ENCODE data around the gene PPEF2. TPM values are rescaled to one million over a fixed set of nuclear protein-coding genes. Genes with fewer than 3 reads are reported as not detected.

The PPEF2 gene
- total RNA-seq, 2 experiments from 2014 or later, result 0.49 to 0.56 TPM

- CTCF ChIA-PET, result no interaction called here
- no peaks in the 10 kb centered on the region for H3K36me3 Mint-ChIP-seq (ENCODE audit: low read depth)
- peaks cover 5% of the 10 kb centered on the region for H3K27me3 Mint-ChIP-seq
- no peaks in the 10 kb centered on the region for H3K4me1 ChIP-seq (ENCODE audit: insufficient read depth, low read length)
- intact Hi-C loops (cut with DNase I, micrococcal nuclease), result no loop called here
- no peaks in the 10 kb centered on the region for H3K9me3 Mint-ChIP-seq
- no peaks in the 10 kb centered on the region for H3K4me1 Mint-ChIP-seq (ENCODE audit: low read depth)
- no peak overlapping the region for H3K27ac ChIP-seq (ENCODE audit: low read depth in 1 of 2, low read length in 2 of 2)
- H3K4me3 Mint-ChIP-seq, result no peak overlapping the region
- H3K4me3 ChIP-seq (ENCODE audit: low read length), result no peak overlapping the region
- H3K36me3 ChIP-seq (ENCODE audit: insufficient read depth, low read length), result no peaks in the 10 kb centered on the region
- DNase-seq (no peak), ATAC-seq (ENCODE audit: poor library complexity) (no peak)
- no peak for TF ChIP-seq CTCF (IDR thresholded peaks at IDR 0.05)
- H3K27me3 ChIP-seq (ENCODE audit: control insufficient read depth in 1 of 2, insufficient read depth in 2 of 2, low read length in 2 of 2), result no peaks in the 10 kb centered on the region
- POLR2A ChIA-PET, result no interaction called here
- H3K27ac Mint-ChIP-seq, result no peak overlapping the region
- H3K9me3 ChIP-seq (ENCODE audit: control insufficient read depth in 1 of 2, insufficient read depth in 1 of 2, low read length in 2 of 2), result no peaks in the 10 kb centered on the region
These were observed 26.0 kb downstream of the PPEF2 start for GRCh38 chr4:75876218-75876617.

DNA sequence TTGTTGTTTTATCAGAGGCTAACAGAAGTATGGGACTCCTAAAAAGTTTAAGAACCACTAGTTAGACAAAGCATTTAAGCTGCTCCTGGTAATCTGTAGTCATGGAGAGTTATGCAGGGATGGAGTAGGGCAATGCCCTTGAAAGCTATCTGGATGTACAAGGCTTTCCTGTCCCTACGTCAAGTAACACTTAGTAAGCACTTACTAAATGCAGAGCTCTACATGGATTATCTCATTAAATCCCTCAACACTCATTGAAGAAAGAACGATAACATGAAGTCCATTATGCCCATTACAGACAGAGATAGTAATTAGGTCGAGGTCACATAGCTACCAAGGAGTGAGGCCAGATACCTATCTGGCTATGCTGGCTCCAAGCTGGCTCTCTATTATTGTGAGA lies 33.2 kb downstream of the PPEF2 start:
- ATAC-seq (ENCODE audit: poor library complexity) (no peak), DNase-seq (no peak)
- POLR2A ChIA-PET, result no interaction called here
- Mint-ChIP-seq H3K27ac (no peak overlapping the region), H3K4me1 (ENCODE audit: low read depth) (no peaks in the 10 kb centered on the region), H3K4me3 (no peak overlapping the region), H3K9me3 (no peaks in the 10 kb centered on the region), H3K27me3 (peaks cover 4% of the 10 kb centered on the region), H3K36me3 (ENCODE audit: low read depth) (no peaks in the 10 kb centered on the region)
- no peaks in the 10 kb centered on the region for H3K36me3 ChIP-seq (ENCODE audit: insufficient read depth, low read length)
- H3K4me1 ChIP-seq (ENCODE audit: insufficient read depth, low read length), result no peaks in the 10 kb centered on the region
- intact Hi-C loops (cut with DNase I, micrococcal nuclease), result no loop called here
- no peak overlapping the region for H3K27ac ChIP-seq (ENCODE audit: low read depth in 1 of 2, low read length in 2 of 2)
- no peak overlapping the region for H3K4me3 ChIP-seq (ENCODE audit: low read length)
- H3K9me3 ChIP-seq (ENCODE audit: control insufficient read depth in 1 of 2, insufficient read depth in 1 of 2, low read length in 2 of 2), result no peaks in the 10 kb centered on the region
- no peak for TF ChIP-seq CTCF (IDR thresholded peaks at IDR 0.05)
- no peaks in the 10 kb centered on the region for H3K27me3 ChIP-seq (ENCODE audit: control insufficient read depth in 1 of 2, insufficient read depth in 2 of 2, low read length in 2 of 2)
- CTCF ChIA-PET, result no interaction called here

DNA sequence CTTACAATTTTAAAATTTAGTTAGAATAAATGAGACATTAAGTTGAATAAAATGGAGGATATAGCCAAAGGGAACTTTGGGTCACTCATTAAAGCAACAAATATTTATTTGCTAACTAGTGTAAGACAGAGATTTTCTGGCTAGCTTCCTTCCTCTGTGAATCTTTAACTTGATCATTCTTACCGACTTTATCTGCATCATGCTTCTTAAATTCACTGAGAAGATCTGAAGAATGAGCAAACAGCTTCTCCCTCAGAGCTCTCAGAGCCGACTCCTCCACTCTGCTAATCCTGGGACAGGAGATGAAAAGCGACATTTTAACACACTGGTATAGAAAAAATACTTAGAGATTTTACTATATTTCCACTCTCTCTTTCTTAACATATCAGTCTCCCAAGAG lies 35.1 kb downstream of the PPEF2 start:
- Mint-ChIP-seq H3K27me3 (peaks cover 4% of the 10 kb centered on the region), H3K36me3 (ENCODE audit: low read depth) (no peaks in the 10 kb centered on the region), H3K27ac (no peak overlapping the region), H3K9me3 (no peaks in the 10 kb centered on the region), H3K4me3 (no peak overlapping the region), H3K4me1 (ENCODE audit: low read depth) (no peaks in the 10 kb centered on the region)
- no peak overlapping the region for H3K4me3 ChIP-seq (ENCODE audit: low read length)
- ChIA-PET POLR2A (no interaction called here), CTCF (no interaction called here)
- no peaks in the 10 kb centered on the region for H3K4me1 ChIP-seq (ENCODE audit: insufficient read depth, low read length)
- no peaks in the 10 kb centered on the region for H3K9me3 ChIP-seq (ENCODE audit: control insufficient read depth in 1 of 2, insufficient read depth in 1 of 2, low read length in 2 of 2)
- TF ChIP-seq CTCF (IDR thresholded peaks at IDR 0.05), result no peak
- DNase-seq (no peak), ATAC-seq (ENCODE audit: poor library complexity) (no peak)
- H3K36me3 ChIP-seq (ENCODE audit: insufficient read depth, low read length), result no peaks in the 10 kb centered on the region
- no peaks in the 10 kb centered on the region for H3K27me3 ChIP-seq (ENCODE audit: control insufficient read depth in 1 of 2, insufficient read depth in 2 of 2, low read length in 2 of 2)
- H3K27ac ChIP-seq (ENCODE audit: low read depth in 1 of 2, low read length in 2 of 2), result no peak overlapping the region
- intact Hi-C loops (cut with DNase I, micrococcal nuclease), result no loop called here
